ENCODE data around the gene OR2D3.
"Not testable (repeated sequence)": the region's sequence is repeated elsewhere in the genome, so short reads cannot be mapped to it uniquely, and the experiment has no call there.

The OR2D3 gene

DNA sequence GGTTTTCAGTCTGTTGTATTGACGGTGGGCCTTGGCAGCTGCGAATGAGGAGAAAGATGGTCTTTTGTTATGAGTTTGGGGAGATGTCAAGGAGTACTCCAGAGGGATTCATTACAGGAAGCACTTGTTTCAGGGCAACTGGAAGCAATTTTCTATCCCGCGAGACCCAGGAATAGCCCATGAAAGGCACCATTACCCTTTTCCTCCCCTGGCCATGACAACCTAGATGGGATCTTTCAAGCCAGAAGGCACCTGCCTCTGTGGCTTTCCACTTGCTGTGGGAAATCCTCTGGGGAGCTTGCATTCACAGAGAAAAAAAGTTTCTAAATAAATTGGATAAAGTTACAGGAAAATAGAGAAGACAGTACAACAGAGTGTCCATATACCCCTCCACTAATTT lies 8.1 kb downstream of the OR2D3 start:
- no peak for DNase-seq (ENCODE audit: low read depth)

DNA sequence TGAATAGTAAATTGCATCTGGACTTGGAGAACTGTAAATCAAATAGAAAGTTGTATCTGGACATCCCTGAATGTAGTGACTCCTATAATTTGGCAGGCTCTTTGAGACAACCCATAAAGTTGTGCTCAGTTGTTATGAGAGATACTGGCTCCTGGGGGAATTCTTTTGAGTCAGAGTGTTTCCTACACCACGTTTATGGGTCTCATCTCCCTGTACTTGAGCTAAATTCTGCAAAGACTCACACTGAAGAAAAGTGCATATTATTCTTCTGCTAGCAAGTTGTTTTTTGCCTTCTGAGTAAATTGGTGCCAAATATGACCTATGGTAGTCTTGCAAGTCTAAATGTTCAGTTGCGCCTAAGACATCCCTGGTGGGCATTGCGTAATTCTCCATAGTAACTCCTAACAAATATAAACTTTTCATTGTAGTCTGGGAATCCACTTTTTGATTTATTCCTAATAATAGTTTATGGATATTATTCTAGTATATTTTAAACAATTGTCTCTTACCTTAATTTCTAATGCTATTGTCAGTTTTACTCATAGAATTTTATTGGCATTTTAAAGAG lies 10.4 kb downstream of the OR2D3 start:
- DNase-seq (ENCODE audit: low read depth), result no peak

DNA sequence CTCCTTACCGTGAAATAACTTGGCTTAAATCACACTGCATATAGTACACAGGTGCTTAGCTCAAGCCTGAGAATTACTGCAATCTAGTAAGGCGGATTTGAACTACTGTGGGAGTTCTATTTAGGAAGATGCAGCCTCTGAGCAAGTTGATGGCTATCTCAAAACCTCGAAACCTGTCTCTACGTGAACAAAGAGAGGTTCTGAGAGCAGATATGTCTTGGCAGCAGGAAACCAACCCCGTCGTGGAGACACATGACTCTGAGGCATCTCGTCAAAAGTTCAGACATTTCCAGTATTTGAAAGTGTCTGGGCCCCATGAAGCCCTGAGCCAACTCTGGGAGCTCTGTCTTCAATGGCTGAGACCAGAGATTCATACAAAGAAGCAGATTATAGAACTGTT lies 11.3 kb downstream of the OR2D3 start:
- no peak for DNase-seq (ENCODE audit: low read depth)

DNA sequence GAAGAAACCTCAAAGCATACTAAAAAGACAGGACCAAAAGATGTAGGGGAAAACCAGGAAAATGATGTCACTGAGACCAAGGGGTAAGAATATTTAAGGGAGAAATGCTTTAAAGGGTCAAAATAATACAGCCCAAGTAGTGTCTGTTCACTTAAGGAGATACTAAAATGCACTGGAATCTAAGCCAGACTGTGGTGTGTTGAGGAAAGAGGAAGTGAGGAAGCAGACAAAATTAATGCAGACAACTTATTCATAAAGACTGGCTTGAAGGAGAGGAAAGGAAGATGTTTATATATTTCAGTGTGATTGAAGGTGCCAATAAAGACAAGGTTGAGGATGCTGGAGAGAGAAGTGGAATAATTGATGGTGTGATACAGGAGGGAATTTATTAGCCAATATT lies 21.2 kb downstream of the OR2D3 start:
- DNase-seq (ENCODE audit: low read depth), result no peak

DNA sequence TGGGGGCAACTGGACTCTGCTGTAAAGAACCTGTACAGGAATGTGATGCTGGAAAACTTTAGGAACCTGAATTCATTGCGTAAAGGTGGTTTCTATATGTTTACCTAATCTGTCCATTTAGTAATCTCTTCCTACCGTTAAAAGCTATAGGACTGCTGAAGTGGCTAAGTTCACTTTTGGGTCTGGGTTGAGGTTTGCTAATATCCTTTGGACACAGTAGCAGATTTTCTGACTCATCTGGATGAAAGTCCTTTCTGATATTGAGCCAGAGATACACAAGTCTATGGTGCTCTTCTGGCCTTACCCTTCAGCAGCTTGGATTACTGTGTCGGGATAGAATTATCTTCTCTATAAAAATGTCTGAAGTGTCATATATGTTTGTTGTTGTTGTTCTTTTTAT lies 22.3 kb downstream of the OR2D3 start:
- DNase-seq (ENCODE audit: low read depth), result no peak

DNA sequence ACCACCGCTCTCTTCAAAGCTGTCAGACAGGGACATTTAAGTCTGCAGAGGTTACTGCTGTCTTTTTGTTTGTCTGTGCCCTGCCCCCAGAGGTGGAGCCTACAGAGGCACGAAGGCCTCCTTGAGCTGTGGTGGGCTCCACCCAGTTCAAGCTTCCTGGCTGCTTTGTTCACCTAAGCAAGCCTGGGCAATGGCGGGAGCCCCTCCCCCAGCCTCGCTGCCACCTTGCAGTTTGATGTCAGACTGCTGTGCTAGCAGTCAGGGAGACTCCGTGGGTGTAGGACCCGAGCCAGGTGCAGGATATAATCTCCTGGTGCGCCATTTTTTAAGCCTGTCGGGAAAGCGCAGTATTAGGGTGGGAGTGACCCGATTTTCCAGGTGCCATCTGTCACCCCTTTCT lies 33.4 kb downstream of the OR2D3 start:
- DNase-seq (ENCODE audit: low read depth), result not testable (repeated sequence)

DNA sequence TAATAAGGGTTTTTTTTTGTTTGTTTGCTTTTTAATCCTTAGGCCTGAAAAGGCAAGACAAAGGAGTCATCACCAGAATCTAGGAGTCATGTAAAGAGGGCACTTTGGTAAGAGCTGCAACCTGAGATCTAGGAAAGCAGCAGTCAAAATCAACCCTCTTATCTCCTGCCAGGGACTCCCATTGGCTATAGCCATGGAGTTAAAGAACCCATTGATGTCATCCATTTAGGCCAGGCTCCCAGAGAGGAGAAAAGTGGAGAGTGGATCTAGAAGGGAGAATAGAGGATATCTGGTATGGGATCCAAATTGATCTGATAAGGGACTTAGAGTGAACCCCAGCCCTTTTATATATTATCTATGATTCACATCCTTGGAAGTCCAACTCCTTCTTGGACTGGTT lies 41.3 kb downstream of the OR2D3 start:
- no peak for DNase-seq (ENCODE audit: low read depth)

DNA sequence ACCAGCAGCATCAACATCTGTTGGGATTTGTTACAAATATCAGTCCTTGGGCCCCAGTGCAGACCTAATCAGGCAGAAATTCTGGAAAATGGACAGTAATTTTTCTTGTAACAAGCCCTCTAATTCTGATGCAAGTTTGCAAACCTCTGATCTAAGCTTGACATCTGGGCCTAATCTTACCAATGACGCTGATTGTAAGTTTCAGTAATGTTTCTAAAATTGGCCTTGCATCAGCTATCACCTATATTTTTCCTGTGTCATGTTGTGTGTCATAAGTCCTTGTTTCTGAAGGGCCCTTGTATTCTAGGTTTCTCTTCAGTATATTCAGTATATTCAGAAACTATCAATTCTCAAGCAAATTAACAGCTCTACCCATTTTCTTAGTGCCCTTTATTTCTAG lies 41.9 kb downstream of the OR2D3 start:
- no peak for DNase-seq (ENCODE audit: low read depth)

DNA sequence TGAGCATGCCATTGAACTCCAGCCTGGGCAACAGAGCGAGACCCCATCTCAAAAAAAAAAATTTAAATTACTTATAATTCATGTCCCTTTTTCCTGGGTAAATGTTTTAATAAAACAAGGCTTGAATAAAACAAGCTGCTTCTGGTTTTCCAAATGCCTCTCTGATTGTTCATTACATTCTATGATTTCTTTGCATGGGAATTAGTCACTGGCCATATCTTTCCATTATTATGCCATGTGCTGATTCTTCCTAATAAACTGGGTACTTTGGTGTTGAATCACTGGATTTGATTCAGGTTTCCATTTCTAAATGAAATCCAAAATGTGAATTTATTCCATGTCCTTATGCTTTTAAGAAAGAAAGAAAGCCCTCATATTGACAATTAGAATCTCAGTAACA lies 48.0 kb downstream of the OR2D3 start:
- no peak for DNase-seq (ENCODE audit: low read depth)

DNA sequence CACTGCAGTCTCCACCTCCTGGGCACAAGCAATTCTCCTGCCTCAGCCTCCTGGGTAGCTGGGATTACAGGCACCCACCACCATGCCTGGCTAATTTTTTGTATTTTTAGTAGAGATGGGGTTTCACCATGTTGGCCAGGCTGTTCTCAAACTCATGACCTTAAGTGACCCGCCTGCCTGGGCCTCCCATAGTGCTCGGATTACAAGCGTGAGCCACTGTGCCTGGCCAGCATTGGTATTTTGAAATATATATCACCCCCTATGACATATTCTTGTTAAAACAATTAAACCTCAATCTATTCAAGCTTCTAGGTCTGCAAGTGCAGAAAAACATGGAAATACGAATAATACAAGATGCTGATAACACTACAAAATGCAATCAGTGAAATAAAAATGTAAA lies 49.1 kb downstream of the OR2D3 start:
- not testable (repeated sequence) for DNase-seq (ENCODE audit: low read depth)

Measured in activated T-cell treated with anti-CD3 and anti-CD28 coated beads for 1 hour (primary cell).